Smooth muscle cell (in vitro differentiated cells): Measurements from ENCODE around the gene PLEKHS1. TPM values are rescaled to one million over a fixed set of nuclear protein-coding genes. Genes with fewer than 3 reads are reported as not detected.

Source experiments
- DNase-seq: peaks from one replicate; lab custom pipeline; 2025; ENCODE audit not compliant: unreplicated experiment; lab: John Stamatoyannopoulos, UW
- H2AFZ ChIP-seq: fragments of 200-600 bp; sonication (generic); 2 replicates; pipeline ENCODE4 v1.6.0; 2016; ENCODE audit warnings: antibody characterized with exemption, low read depth, mild to moderate bottlenecking
- H3F3A ChIP-seq: fragments of 200-600 bp; sonication (generic); 2 replicates; pipeline ENCODE4 v1.6.0; 2017; ENCODE audit warnings: antibody characterized with exemption, low read depth
- H3K27ac ChIP-seq: fragments of 200-600 bp; sonication (generic); 2 replicates; pipeline ENCODE4 v1.5.1; 2016; ENCODE audit warnings: low read depth, mild to moderate bottlenecking
- H3K27me3 ChIP-seq: fragments of 200-600 bp; sonication (generic); 2 replicates; pipeline ENCODE4 v1.6.1; 2016; ENCODE audit warnings: low read depth, mild to moderate bottlenecking
- H3K36me3 ChIP-seq: fragments of 200-600 bp; sonication (generic); 2 replicates; pipeline ENCODE4 v1.5.1; 2016; ENCODE audit warnings: low read depth
- H3K4me1 ChIP-seq: fragments of 200-600 bp; sonication (generic); 2 replicates; pipeline ENCODE4 v1.5.1; 2016; ENCODE audit warnings: low read depth
- H3K4me2 ChIP-seq: fragments of 200-600 bp; sonication (generic); 2 replicates; pipeline ENCODE4 v1.6.0; 2016; ENCODE audit warnings: mild to moderate bottlenecking
- H3K4me3 ChIP-seq: fragments of 200-600 bp; sonication (generic); 2 replicates; pipeline ENCODE4 v1.5.1; 2016; ENCODE audit warnings: mild to moderate bottlenecking
- H3K79me2 ChIP-seq: fragments of 200-600 bp; sonication (generic); 2 replicates; pipeline ENCODE4 v1.6.0; 2016; ENCODE audit warnings: low read depth, mild to moderate bottlenecking
- H3K9ac ChIP-seq: fragments of 200-600 bp; sonication (generic); 2 replicates; pipeline ENCODE4 v1.6.0; 2016; ENCODE audit warnings: low read depth
- H3K9me3 ChIP-seq: fragments of 200-600 bp; sonication (generic); replicated peaks from 2 replicates; pipeline ENCODE4 v1.5.1; 2016; ENCODE audit warnings: low read depth
- H4K20me1 ChIP-seq: fragments of 200-600 bp; sonication (generic); 2 replicates; pipeline ENCODE4 v1.6.0; 2016; ENCODE audit warnings: low read depth
- WGBS: methylation state at CpG from one replicate; pipeline ENCODE4 v1.1.7; 2016; ENCODE audit warnings: low lambda C conversion rate; 5-methylcytosine and 5-hydroxymethylcytosine counted together
- polyA plus RNA-seq: library from polyadenylated mRNA; unstranded; fragments of >200 nt; fragmentation: Nextera tagmentation; extraction: Ambion mirVana; gene quantifications from 2 replicates; pipeline ENCODE4 v1.2.1, GENCODE V29; 2016
- total RNA-seq: library from RNA; depleted of rRNA; stranded (reverse); fragments of >200 nt; gene quantifications from 2 replicates; pipeline ENCODE4 v1.2.3, GENCODE V29; 2014
- TF ChIP-seq, protein P1 (sequence below): fragments of 200-600 bp; sonication (generic); IDR thresholded peaks from 2 replicates; pipeline ENCODE4 v1.5.1; 2017; ENCODE audit warnings: borderline replicate concordance, mild to moderate bottlenecking, antibody characterized with exemption; ENCODE audit not compliant: insufficient read depth, poor library complexity, severe bottlenecking

Gene PLEKHS1
- total and polyA plus RNA-seq, 2 experiments from 2014 or later = not detected

DNA sequence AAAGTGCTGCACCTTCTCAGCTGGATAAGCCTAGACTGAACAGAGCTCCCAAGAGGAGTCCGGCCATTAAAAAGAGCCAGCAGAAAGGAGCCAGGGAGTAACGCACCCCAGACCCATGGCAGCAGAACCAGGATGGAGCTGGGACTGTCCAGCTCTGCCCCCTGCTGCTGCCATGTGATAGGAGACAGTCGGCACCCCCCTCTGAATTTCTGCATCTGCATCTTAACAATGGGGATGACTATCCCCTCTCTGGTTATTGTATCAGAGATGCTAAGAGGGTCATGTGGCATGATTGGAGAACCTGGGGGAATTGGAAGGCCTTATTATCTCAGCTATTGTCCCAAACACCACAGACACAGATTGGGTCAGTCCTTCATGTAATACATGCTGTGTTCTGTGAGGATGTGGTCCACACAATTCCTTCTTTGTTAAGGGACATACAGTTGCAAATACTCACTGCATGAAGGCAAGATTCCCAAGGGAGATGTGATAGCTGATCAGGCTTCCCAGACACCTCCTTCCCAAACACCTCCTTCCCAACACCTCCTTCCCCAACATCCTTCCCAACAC lies 29.3 kb downstream of the PLEKHS1 start:
- Histone ChIP-seq H3K79me2 (no peaks in the 10 kb centered on the region), H2AFZ (no peak overlapping the region), H3K27me3 (peaks cover 16% of the 10 kb centered on the region), H3K27ac (no peak overlapping the region), H3K9ac (no peak overlapping the region), H3K4me2 (no peak overlapping the region), H3K9me3 (no peaks in the 10 kb centered on the region), H3K4me1 (no peaks in the 10 kb centered on the region), H3F3A (no peaks in the 10 kb centered on the region), H3K36me3 (no peaks in the 10 kb centered on the region), H3K4me3 (no peak overlapping the region), H4K20me1 (no peaks in the 10 kb centered on the region)
- WGBS = 68% methylated on average over 3 of the region's 3 CpGs
- DNase-seq = no peak
- TF ChIP-seq, protein P1, sequence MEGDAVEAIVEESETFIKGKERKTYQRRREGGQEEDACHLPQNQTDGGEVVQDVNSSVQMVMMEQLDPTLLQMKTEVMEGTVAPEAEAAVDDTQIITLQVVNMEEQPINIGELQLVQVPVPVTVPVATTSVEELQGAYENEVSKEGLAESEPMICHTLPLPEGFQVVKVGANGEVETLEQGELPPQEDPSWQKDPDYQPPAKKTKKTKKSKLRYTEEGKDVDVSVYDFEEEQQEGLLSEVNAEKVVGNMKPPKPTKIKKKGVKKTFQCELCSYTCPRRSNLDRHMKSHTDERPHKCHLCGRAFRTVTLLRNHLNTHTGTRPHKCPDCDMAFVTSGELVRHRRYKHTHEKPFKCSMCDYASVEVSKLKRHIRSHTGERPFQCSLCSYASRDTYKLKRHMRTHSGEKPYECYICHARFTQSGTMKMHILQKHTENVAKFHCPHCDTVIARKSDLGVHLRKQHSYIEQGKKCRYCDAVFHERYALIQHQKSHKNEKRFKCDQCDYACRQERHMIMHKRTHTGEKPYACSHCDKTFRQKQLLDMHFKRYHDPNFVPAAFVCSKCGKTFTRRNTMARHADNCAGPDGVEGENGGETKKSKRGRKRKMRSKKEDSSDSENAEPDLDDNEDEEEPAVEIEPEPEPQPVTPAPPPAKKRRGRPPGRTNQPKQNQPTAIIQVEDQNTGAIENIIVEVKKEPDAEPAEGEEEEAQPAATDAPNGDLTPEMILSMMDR = no peak

DNA sequence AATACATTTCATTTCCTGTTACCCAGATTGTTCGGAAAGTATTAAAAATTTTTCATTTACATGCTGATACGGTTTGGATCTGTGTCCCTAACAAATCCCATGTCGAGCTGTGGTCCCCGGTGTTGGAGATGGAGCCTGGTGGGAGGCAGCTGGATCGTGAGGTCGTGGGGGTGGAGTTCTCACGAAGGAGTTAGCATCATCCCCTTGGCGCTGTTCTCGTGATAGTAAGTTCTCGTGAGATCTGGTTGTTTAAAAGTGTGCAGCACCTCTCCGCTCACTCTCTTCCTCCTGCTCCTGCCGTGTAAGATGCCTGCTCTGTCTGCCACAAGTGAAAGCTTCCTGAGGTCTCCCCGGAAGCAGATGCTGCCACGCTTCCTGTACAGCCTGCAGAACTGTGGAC lies 30.9 kb downstream of the PLEKHS1 start:
- no peaks in the 10 kb centered on the region for H4K20me1 ChIP-seq
- no peak overlapping the region for H3K27ac ChIP-seq
- no peak overlapping the region for H3K4me3 ChIP-seq
- H3K9ac ChIP-seq = no peak overlapping the region
- H3K36me3 ChIP-seq = no peaks in the 10 kb centered on the region
- H2AFZ ChIP-seq = no peak overlapping the region
- no peak overlapping the region for H3K4me2 ChIP-seq
- 90% methylated on average over 14 of the region's 14 CpGs for WGBS
- H3K9me3 ChIP-seq = no peaks in the 10 kb centered on the region
- H3K4me1 ChIP-seq = no peaks in the 10 kb centered on the region
- H3K79me2 ChIP-seq = no peaks in the 10 kb centered on the region
- H3K27me3 ChIP-seq = peaks cover 16% of the 10 kb centered on the region
- no peak for DNase-seq
- TF ChIP-seq, protein P1 = no peak
- H3F3A ChIP-seq = no peaks in the 10 kb centered on the region

DNA sequence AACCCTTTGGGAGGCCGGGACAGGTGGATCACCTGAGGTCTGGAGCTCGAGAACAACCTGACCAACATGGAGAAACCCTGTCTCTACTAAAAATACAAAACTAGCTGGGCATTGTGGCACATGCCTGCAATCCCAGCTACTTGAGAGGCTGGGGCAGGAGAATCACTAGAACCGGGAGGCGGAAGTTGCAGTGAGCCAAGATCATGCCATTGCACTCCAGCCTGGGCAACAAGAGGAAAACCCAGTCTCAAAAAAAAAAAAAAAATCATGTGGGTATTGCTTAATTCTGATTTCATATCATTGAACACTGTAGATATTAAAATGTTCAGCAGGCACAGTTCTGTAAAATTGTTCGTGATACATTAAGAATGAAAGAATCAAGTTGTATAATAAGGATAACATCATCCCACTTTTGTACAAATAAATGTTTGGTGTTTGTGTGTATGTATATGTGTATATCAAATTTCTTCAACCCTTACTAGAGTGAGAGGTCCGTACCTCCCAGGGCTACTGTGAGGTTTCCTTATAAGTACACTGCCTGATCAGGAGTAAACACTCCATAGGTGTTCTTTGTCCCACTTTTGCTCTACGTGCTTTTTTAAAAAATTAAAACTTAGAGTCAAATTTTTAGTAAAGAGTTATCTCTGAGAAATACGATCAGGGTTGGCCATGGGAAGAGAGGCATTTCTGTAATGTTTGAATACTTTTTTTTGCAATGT lies 31.7 kb downstream of the PLEKHS1 start:
- Histone ChIP-seq H3K9ac (no peak overlapping the region), H3K4me1 (no peaks in the 10 kb centered on the region), H2AFZ (no peak overlapping the region), H3K4me3 (no peak overlapping the region), H3F3A (no peaks in the 10 kb centered on the region), H3K79me2 (no peaks in the 10 kb centered on the region), H3K36me3 (no peaks in the 10 kb centered on the region), H4K20me1 (no peaks in the 10 kb centered on the region), H3K27ac (no peak overlapping the region), H3K27me3 (peaks cover 16% of the 10 kb centered on the region), H3K9me3 (no peaks in the 10 kb centered on the region), H3K4me2 (no peak overlapping the region)
- TF ChIP-seq, protein P1 = no peak
- WGBS = 93% methylated on average over 8 of the region's 8 CpGs
- no peak for DNase-seq

DNA sequence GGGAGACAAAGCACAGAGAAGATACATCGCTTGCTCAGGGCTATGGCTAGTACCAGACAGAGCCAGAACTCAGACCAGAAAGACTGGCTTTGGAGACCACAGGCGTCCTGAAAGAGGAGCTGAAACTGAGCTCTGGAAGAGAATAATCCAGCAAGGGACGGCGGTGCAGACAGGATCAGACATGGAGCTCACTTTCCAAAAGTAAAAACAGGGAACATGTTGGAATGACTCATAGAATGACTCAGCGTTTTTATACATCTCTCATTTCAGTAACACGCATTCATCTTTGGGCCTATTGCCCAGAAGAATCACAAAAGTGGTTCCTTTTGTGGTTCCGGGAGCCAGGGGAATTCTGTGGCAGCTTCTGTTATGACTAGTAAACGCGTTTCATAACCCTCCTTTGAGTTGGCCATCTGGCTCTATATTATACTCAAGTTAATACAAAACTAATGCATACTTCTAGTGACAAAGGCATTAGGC lies 37.2 kb downstream of the PLEKHS1 start:
- Histone ChIP-seq H3K9ac (no peak overlapping the region), H3K27ac (peak overlapping the region; percentile 44), H3K4me3 (no peak overlapping the region), H3K4me2 (peak overlapping the region; percentile 36), H3K36me3 (no peaks in the 10 kb centered on the region), H3K4me1 (no peaks in the 10 kb centered on the region), H3K79me2 (no peaks in the 10 kb centered on the region), H3K27me3 (no peaks in the 10 kb centered on the region), H3F3A (peaks cover 6% of the 10 kb centered on the region), H3K9me3 (no peaks in the 10 kb centered on the region), H4K20me1 (no peaks in the 10 kb centered on the region), H2AFZ (peak overlapping the region; percentile 6)
- TF ChIP-seq, protein P1 = no peak
- 39% methylated on average over 9 of the region's 9 CpGs for WGBS
- DNase-seq = no peak
